Neutrophil (primary cell): Measurements from ENCODE around the gene PRDX2.
"Not testable (repeated sequence)": the region's sequence is repeated elsewhere in the genome, so short reads cannot be mapped to it uniquely, and the experiment has no call there.

ENCODE experiments used
- H3K27ac ChIP-seq: fragments of 200-600 bp; sonication (generic); 2 replicates; pipeline ENCODE4 v1.5.1; 2016; ENCODE audit warnings: mild to moderate bottlenecking, moderate library complexity
- H3K27me3 ChIP-seq: fragments of 200-600 bp; sonication (generic); 2 replicates; pipeline ENCODE4 v1.6.0; 2016; ENCODE audit warnings: mild to moderate bottlenecking
- H3K36me3 ChIP-seq: fragments of 200-600 bp; sonication (generic); 2 replicates; pipeline ENCODE4 v1.5.1; 2017
- H3K4me1 ChIP-seq, 2 experiments: fragments of 200-600 bp in 1 of 2; sonication (generic) in 1 of 2; 1 replicate in 1 of 2; 2 replicates in 1 of 2; pipeline versions ENCODE4 v1.5.1 to v1.6.1; 2013 to 2016; ENCODE audit warnings: low read depth in 1 of 2, low read length in 1 of 2, mild to moderate bottlenecking in 1 of 2, moderate library complexity in 1 of 2; ENCODE audit not compliant: control insufficient read depth in 1 of 2, insufficient read depth in 1 of 2
- H3K4me3 ChIP-seq, 2 experiments: fragments of 200-600 bp in 1 of 2; sonication (generic) in 1 of 2; 1 replicate in 1 of 2; 2 replicates in 1 of 2; pipeline ENCODE4 v1.5.1; 2013 to 2016; ENCODE audit warnings: low read depth in 1 of 2, low read length in 1 of 2, mild to moderate bottlenecking in 1 of 2, moderate library complexity in 1 of 2
- H3K9me3 ChIP-seq: fragments of 200-600 bp; sonication (generic); 2 replicates; pipeline ENCODE4 v1.5.1; 2016
- CTCF ChIP-seq: fragments of 200-600 bp; sonication (generic); IDR thresholded peaks from 2 replicates; pipeline ENCODE4 v1.5.1; 2016; ENCODE audit warnings: antibody characterized with exemption

PRDX2 gene

GRCh38 chr19:12801466-12802266, at the start of gene PRDX2, which contains the start of gene THSD8:
PRDX2 (minus strand) TSS chr19:12801800; CDS start chr19:12801261, 539 bp downstream.
THSD8 (plus strand) TSS chr19:12802069; CDS start chr19:12802072, 3 bp downstream.
- Histone ChIP-seq H3K27ac (no peak within 1 kb of the TSS), H3K9me3 (no peaks in the 10 kb centered on the region), H3K4me1 (peaks cover 23 to 25% of the 10 kb centered on the region in 2 experiments), H3K4me3 (peak within 1 kb of the TSS; percentile 29 to 48), H3K27me3 (peaks cover 49% of the 10 kb centered on the region), H3K36me3 (no peaks in the 10 kb centered on the region)
- no peak for TF ChIP-seq CTCF

- H3K4me1 ChIP-seq: peaks cover 5 to 9% of the 10 kb centered on the region in 2 experiments
- no peaks in the 10 kb centered on the region for H3K36me3 ChIP-seq
- no peak overlapping the region for H3K27ac ChIP-seq
- no peaks in the 10 kb centered on the region for H3K9me3 ChIP-seq
- H3K27me3 ChIP-seq: peaks cover 82% of the 10 kb centered on the region
- H3K4me3 ChIP-seq: peak overlapping the region in 1 of 2 experiments; percentile 49
- peak; percentile 99 for TF ChIP-seq CTCF
Measured at GRCh38 chr19:12847159-12848139, 45.8 kb upstream of the PRDX2 start.

- H3K27me3 ChIP-seq: peaks cover 90% of the 10 kb centered on the region
- not testable (repeated sequence) for H3K4me1 ChIP-seq, H3K27ac ChIP-seq
Measured at GRCh38 chr19:12846613-12847012, 45.0 kb upstream of the PRDX2 start.

GRCh38 chr19:12843999-12844732, 42.6 kb upstream of the PRDX2 start:
- Histone ChIP-seq H3K4me1 (peaks cover 11 to 16% of the 10 kb centered on the region in 2 experiments), H3K4me3 (no peak overlapping the region), H3K27ac (no peak overlapping the region), H3K27me3 (peaks cover 96% of the 10 kb centered on the region), H3K9me3 (no peaks in the 10 kb centered on the region), H3K36me3 (no peaks in the 10 kb centered on the region)
- TF ChIP-seq CTCF: no peak

More at GRCh38 chr19:12846613-12847012, 45.0 kb upstream of the PRDX2 start:
- H3K9me3 ChIP-seq, H3K4me3 ChIP-seq, H3K36me3 ChIP-seq: not testable (repeated sequence)

- peaks cover 100% of the 10 kb centered on the region for H3K27me3 ChIP-seq
- H3K27ac ChIP-seq: no peak overlapping the region
- no peak for TF ChIP-seq CTCF
- peaks cover 11 to 22% of the 10 kb centered on the region in 2 experiments for H3K4me1 ChIP-seq
- H3K4me3 ChIP-seq: no peak overlapping the region
- H3K36me3 ChIP-seq: no peaks in the 10 kb centered on the region
- no peaks in the 10 kb centered on the region for H3K9me3 ChIP-seq
Measured at GRCh38 chr19:12843328-12843727, 41.7 kb upstream of the PRDX2 start.
